Activated CD4-positive, alpha-beta T cell treated with anti-CD3 and anti-CD28 coated beads, Interleukin-2, amount 10 ng/mL, durations not matched to agents 24 days and 14 days (primary cell): ENCODE measurements around the gene APP. TPM values are rescaled to one million over a fixed set of nuclear protein-coding genes. Genes with fewer than 3 reads are reported as not detected.
"Not testable (repeated sequence)": the region's sequence is repeated elsewhere in the genome, so short reads cannot be mapped to it uniquely, and the experiment has no call there.

Source experiments
- DNase-seq: peaks from one replicate; pipeline ENCODE4 v3.0.0; 2022
- H3K27ac Mint-ChIP-seq: one replicate; pipeline ENCODE4 v1.8.0; 2022; ENCODE audit warnings: mild to moderate bottlenecking, mixed read lengths
- H3K27me3 Mint-ChIP-seq: one replicate; pipeline ENCODE4 v1.8.0; 2022; ENCODE audit warnings: mixed read lengths
- H3K36me3 Mint-ChIP-seq: one replicate; pipeline ENCODE4 v1.8.0; 2022; ENCODE audit warnings: low read depth, mild to moderate bottlenecking, mixed read lengths
- H3K4me1 Mint-ChIP-seq: one replicate; pipeline ENCODE4 v1.8.0; 2021; ENCODE audit warnings: mixed read lengths
- H3K4me3 Mint-ChIP-seq: one replicate; pipeline ENCODE4 v1.8.0; 2022; ENCODE audit warnings: mild to moderate bottlenecking, moderate library complexity, mixed read lengths
- H3K9me3 Mint-ChIP-seq: one replicate; pipeline ENCODE4 v1.8.0; 2021; ENCODE audit warnings: mixed read lengths
- intact Hi-C: fragments of 100-400 bp; cut with micrococcal nuclease; formaldehyde crosslinking; loops from one replicate; pipeline ENCODE4 v1.15.1; 2023
- total RNA-seq: library from RNA; stranded (reverse); gene quantifications from 2 replicates; pipeline ENCODE4 v1.2.3, GENCODE V29; 2022

APP gene
- total RNA-seq, 1 donor from 2014 or later: 81.3 TPM

DNA sequence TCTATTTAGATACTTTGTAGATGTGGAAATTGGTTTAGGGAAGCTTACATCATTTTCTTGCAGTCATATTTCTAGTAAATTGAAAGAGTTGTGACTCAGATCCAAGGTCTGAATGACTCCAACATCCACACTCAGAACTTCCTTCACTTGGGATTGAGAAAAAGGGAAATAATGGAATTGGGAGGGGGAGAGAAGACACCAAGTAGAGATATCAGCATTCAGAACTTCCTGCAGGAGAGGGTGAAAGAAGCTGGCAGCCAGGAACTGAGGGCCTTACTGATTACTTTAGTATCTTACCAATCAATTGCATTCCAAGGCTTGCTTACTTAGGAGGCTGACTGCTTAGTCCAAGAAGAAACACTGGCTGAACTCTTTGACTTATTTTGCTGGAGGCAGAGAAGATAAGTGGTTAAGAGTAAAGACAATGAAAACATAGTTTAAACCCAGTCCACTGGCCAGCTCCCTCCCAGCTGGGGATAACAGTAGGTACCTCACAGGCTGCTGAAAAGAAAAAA lies 21.7 kb downstream of the APP start:
- H3K27ac Mint-ChIP-seq: no peak overlapping the region
- H3K27me3 Mint-ChIP-seq: no peaks in the 10 kb centered on the region
- intact Hi-C loops: no loop called here
- H3K9me3 Mint-ChIP-seq: no peaks in the 10 kb centered on the region
- no peak for DNase-seq
- H3K4me3 Mint-ChIP-seq: no peak overlapping the region
- H3K36me3 Mint-ChIP-seq: peaks cover 3% of the 10 kb centered on the region
- H3K4me1 Mint-ChIP-seq: peaks cover 11% of the 10 kb centered on the region

DNA sequence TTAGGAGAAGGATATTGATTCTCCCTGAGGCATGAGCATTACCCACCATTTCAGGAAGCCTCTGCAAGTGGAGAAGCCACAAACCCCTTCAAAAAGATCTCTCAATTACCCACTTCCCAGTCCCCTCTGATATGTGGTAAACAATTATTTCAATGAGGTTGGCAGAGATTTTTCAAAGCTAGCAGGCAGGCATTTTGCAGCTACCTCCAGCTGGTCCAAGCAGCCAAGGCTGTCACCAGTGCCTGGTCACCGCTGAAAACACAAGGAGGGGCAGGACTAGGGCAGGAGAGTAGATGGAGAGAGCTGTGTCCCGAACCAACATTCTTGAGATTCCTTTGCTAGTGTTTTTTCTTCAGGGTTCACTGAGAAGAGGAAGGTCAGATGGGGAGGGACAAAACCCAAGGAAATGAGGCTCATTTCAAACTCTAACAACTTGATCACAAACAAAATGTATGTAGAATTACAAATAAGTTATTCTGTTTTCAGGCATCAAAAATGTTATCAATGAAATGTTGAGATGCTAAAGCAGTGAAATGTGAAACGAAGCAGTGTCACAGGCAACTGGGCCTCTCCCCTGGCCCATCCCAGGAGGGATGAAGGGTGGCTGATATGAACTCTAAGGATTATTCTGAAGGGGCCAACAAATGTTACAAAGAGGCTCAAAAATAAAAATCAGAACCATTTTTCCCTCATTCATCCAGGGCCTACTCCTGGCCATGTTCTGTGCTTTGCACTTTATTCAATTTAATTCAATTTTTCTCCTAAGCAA lies 22.3 kb downstream of the APP start:
- no peak overlapping the region for H3K4me3 Mint-ChIP-seq
- no peaks in the 10 kb centered on the region for H3K27me3 Mint-ChIP-seq
- no peak overlapping the region for H3K27ac Mint-ChIP-seq
- DNase-seq: no peak
- peaks cover 5% of the 10 kb centered on the region for H3K36me3 Mint-ChIP-seq
- intact Hi-C loops: no loop called here
- no peaks in the 10 kb centered on the region for H3K9me3 Mint-ChIP-seq
- H3K4me1 Mint-ChIP-seq: peaks cover 11% of the 10 kb centered on the region

DNA sequence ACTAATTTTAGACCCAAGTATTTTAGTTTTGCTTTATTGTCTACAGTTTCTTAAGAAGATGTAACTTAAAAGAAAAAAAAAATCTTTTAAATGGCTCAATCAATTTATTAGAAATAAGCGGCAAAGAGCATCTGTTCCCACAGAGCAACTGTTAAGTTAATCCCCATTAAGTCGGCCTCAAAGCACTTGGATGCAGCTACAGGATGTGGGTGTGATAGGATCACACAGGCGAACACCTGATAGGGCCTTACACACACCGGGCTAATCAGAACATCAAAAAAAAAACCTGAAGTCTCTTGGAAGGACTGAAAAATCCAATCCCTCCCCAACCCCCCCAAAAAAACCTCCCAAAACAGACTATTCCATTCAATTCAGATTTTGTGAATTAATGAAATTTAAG lies 23.0 kb downstream of the APP start:
- intact Hi-C loops: no loop called here
- Mint-ChIP-seq H3K4me3 (no peak overlapping the region), H3K36me3 (peaks cover 5% of the 10 kb centered on the region), H3K27me3 (no peaks in the 10 kb centered on the region), H3K4me1 (peaks cover 11% of the 10 kb centered on the region), H3K27ac (no peak overlapping the region), H3K9me3 (no peaks in the 10 kb centered on the region)
- no peak for DNase-seq

DNA sequence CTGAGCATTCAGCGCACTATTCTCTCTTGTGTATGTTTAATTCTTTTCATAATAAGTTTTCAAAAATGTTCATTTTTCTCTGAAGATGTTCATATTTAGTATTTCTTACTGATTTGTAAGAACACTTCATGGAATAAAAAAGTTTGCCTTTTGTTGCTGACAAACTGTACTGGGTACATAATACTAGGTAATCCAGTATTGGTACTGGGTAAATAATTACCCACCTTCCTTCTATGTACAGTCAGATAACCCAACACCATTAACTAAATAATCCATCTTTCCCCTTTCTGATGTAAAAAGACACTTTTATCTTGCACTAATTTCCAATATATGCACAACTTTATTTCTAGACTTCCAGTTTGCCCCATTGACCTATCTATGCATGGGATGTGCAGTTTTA lies 23.9 kb downstream of the APP start:
- Mint-ChIP-seq H3K36me3 (peaks cover 11% of the 10 kb centered on the region), H3K4me3 (no peak overlapping the region), H3K27ac (no peak overlapping the region), H3K4me1 (peaks cover 11% of the 10 kb centered on the region), H3K9me3 (no peaks in the 10 kb centered on the region), H3K27me3 (no peaks in the 10 kb centered on the region)
- DNase-seq: no peak
- intact Hi-C loops: no loop called here

DNA sequence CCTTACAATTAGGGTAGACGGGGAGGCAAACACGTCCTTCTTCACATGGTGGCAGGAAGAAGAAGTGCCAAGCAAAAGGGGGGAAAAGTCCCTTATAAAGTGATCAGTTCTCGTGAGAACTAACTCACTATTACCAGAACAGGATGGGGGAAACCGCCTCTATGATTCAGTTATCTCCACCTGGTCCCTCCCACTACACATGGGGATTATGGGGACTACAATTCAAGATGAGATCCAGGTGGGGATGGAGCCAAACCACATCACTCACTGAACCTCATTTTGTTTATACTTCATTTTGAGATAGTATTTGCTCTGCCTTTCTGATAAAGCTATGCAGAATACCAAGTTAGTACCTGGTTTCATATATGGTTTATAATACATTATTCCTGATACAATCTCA lies 26.5 kb downstream of the APP start:
- Mint-ChIP-seq H3K27ac (no peak overlapping the region), H3K36me3 (peaks cover 11% of the 10 kb centered on the region), H3K27me3 (no peaks in the 10 kb centered on the region), H3K4me1 (peaks cover 11% of the 10 kb centered on the region), H3K4me3 (no peak overlapping the region), H3K9me3 (no peaks in the 10 kb centered on the region)
- no peak for DNase-seq
- intact Hi-C loops: no loop called here

DNA sequence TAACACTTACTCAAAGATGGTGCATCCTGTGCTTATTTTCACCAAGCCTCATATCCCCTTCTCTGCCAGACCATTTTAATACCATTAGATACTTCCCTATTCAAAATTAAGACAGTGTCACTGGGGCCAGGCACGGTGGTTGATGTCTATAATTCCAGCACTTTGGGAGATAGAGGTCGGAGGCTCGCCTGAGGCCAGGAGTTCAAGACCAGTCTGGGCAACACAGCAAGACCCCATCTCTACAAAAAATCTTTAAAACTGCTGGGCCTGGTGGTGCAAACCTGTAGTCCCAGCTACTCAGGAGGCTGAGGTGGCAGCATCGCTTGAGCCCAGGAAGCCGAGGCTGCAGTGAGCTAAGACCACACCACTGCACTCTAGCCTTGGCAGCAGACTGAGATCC lies 28.2 kb downstream of the APP start:
- DNase-seq: no peak
- H3K9me3 Mint-ChIP-seq: no peaks in the 10 kb centered on the region
- no peaks in the 10 kb centered on the region for H3K27me3 Mint-ChIP-seq
- H3K36me3 Mint-ChIP-seq: peaks cover 11% of the 10 kb centered on the region
- H3K4me1 Mint-ChIP-seq: peaks cover 2% of the 10 kb centered on the region
- intact Hi-C loops: no loop called here
- H3K27ac Mint-ChIP-seq: no peak overlapping the region
- H3K4me3 Mint-ChIP-seq: no peak overlapping the region

DNA sequence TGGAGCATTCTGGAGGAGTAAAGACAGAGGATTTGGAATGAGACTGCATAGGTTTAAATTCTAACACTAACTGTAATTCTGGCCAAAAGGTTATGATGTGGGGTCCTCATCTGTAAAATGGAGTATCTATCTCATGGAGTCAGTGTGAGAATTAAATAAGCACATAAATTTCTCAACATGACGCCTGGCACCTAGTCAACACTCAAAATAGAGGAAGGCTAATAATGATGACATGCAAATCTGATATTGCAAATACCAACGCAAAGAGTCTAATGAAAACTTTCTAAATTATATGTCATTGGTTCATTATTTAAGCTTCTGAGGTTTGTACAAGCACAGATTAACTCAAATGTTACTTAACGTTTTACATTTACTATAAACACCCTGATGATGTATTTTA lies 29.6 kb downstream of the APP start:
- DNase-seq: no peak
- intact Hi-C loops: no loop called here
- Mint-ChIP-seq H3K4me1 (peaks cover 12% of the 10 kb centered on the region), H3K36me3 (peaks cover 11% of the 10 kb centered on the region), H3K27ac (no peak overlapping the region), H3K9me3 (no peaks in the 10 kb centered on the region), H3K27me3 (no peaks in the 10 kb centered on the region), H3K4me3 (no peak overlapping the region)

DNA sequence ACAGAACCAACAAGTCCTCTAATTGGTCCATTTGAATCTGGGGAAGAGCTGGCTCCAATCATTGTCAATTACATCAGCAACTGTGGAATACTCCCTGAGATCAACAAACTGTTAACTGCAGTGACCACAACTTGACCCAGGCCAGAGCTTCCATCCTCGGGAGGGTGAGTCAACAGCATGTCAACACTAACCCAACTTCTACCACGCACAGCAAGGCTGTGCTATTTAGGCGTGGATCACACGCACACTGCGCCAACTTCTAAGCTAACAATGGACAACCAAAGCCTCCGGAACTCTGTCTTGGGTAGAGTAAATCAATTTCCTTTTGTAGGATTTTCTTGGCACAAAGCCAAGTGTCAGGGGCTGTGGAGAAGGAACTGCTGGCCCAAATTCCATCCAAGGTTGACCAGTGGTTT lies 30.4 kb downstream of the APP start:
- Mint-ChIP-seq H3K9me3 (no peaks in the 10 kb centered on the region), H3K4me1 (peaks cover 12% of the 10 kb centered on the region), H3K36me3 (peaks cover 11% of the 10 kb centered on the region), H3K27me3 (no peaks in the 10 kb centered on the region), H3K4me3 (no peak overlapping the region), H3K27ac (no peak overlapping the region)
- DNase-seq: no peak
- intact Hi-C loops: no loop called here

DNA sequence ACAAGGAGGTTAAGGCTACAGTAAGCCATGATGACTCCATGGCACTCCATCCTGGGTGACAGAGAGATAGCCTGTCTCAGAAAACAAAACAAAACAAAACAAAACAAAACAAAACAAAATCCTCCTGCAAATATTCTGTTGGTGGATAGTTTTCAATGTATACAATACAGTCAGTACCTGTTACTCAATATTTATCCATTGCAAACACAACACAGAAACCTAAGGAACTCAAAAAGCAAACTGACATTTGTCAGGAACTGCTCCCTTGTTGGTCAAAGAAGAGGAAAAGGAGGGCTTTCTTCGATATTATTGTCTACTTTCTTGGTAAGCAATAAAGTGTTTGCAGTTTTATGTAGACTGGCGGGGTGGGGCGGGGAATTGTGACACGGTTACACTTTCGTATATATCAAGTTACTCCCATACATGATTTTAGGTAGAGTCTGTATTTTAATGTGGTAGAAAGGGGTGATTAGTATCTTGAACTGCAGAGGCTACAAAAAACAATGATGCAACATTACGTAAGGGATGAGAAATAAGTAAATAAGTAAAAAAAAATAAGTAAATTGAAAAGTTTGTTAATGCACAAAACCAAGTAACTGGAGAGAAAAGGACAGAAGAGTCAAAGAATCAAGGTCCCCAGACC lies 31.8 kb downstream of the APP start:
- intact Hi-C loops: no loop called here
- no peak overlapping the region for H3K27ac Mint-ChIP-seq
- peaks cover 12% of the 10 kb centered on the region for H3K4me1 Mint-ChIP-seq
- no peak for DNase-seq
- no peaks in the 10 kb centered on the region for H3K9me3 Mint-ChIP-seq
- peaks cover 6% of the 10 kb centered on the region for H3K36me3 Mint-ChIP-seq
- H3K4me3 Mint-ChIP-seq: no peak overlapping the region
- H3K27me3 Mint-ChIP-seq: no peaks in the 10 kb centered on the region

DNA sequence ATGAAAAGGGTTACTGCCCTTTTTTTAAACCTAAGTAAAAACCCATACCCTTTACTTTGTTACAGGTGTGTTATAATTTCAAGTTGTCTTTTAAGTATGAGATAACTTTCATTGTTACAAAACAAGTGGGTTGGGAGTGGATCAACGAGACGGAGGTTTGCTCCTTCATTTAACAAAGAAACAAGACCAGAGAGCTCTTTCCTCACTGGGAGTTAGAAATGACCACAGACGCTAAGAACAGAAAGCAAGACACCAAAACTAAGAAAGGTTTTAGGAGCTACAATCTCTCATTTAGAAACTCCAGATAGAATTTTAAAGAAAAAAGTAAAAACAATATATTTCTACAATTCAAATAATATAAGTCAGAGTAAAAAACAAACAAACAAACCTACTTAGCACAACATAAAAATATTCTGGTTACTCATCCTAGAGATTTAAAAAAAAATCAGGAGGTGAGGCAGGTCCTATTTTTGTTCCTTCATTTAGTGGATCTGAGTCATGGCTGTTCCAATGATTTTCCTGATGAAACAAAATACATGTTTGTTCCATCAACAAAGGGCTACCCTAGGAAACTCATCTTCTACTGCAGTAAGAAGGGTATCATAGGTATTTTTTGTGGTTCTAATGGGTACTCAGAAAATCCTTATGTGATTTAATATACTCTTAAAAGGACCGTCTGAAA lies 33.0 kb downstream of the APP start:
- peaks cover 6% of the 10 kb centered on the region for H3K36me3 Mint-ChIP-seq
- peaks cover 12% of the 10 kb centered on the region for H3K4me1 Mint-ChIP-seq
- H3K27me3 Mint-ChIP-seq: no peaks in the 10 kb centered on the region
- no peak for DNase-seq
- H3K4me3 Mint-ChIP-seq: no peak overlapping the region
- H3K9me3 Mint-ChIP-seq: no peaks in the 10 kb centered on the region
- intact Hi-C loops: no loop called here
- H3K27ac Mint-ChIP-seq: no peak overlapping the region

DNA sequence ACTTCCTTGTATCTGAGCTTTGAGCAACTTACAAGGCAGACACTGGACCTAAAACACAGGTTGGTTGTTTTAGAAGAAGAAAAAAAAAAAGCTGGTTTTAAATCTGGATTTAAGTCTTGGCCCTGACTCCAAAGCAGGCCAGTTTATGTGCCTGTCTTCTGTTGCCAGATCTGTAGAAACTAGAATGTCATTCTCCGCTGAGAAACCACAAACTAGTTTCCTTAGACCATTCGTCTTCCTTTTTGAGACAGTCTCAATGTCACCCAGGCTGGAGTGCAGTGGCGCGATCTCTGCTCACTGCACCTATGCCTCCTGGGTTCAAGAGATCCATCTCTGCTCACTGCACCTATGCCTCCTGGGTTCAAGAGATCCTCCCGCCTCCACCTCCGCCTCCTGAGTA lies 33.9 kb downstream of the APP start:
- intact Hi-C loops: no loop called here
- no peak overlapping the region for H3K27ac Mint-ChIP-seq
- H3K9me3 Mint-ChIP-seq: no peaks in the 10 kb centered on the region
- no peaks in the 10 kb centered on the region for H3K36me3 Mint-ChIP-seq
- H3K4me1 Mint-ChIP-seq: peaks cover 12% of the 10 kb centered on the region
- peak; percentile 69 for DNase-seq
- peak overlapping the region; percentile 13 for H3K4me3 Mint-ChIP-seq
- no peaks in the 10 kb centered on the region for H3K27me3 Mint-ChIP-seq

DNA sequence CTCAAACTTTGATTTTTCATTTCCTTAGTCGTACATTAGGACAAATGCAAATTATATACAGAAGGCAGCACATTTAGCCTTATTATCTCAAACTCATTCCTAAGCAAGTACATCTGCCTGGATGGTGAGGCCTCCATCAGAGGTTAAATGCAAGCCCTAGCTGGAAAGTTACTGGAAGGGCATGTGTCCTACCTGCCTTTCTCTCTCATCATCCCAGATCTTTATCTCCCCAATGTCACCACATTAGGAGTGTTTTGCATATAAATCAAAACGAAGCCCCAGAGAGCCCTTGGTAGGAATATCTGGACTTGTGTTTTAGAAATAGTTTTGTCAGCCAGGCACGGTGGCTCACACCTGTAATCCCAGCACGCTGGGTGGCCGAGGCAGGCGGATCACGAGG lies 35.0 kb downstream of the APP start:
- H3K27me3 Mint-ChIP-seq: no peaks in the 10 kb centered on the region
- no peak for DNase-seq
- H3K27ac Mint-ChIP-seq: no peak overlapping the region
- no peak overlapping the region for H3K4me3 Mint-ChIP-seq
- no peaks in the 10 kb centered on the region for H3K9me3 Mint-ChIP-seq
- H3K4me1 Mint-ChIP-seq: peaks cover 12% of the 10 kb centered on the region
- H3K36me3 Mint-ChIP-seq: no peaks in the 10 kb centered on the region
- intact Hi-C loops: no loop called here

DNA sequence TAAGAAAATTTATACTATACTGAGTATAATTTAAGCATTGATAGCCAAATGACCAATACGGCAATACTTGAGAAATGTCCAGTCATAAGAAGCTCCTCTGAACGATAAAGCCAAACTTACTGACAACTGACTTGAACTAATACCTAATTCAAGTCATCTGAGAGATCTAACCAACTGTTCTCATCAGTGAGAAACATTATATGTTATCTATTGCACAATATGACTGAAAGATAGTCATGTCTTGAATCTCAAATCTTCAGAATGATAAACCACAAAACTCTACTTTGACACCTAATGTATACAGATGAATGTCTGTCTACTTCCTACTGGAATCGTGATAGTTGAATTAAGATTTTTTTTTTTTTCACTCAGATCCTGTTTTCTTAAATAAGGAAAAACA lies 39.0 kb downstream of the APP start:
- H3K27me3 Mint-ChIP-seq: no peaks in the 10 kb centered on the region
- intact Hi-C loops: no loop called here
- H3K36me3 Mint-ChIP-seq: peaks cover 2% of the 10 kb centered on the region
- no peak overlapping the region for H3K27ac Mint-ChIP-seq
- peaks cover 3% of the 10 kb centered on the region for H3K4me1 Mint-ChIP-seq
- H3K4me3 Mint-ChIP-seq: no peak overlapping the region
- H3K9me3 Mint-ChIP-seq: no peaks in the 10 kb centered on the region
- DNase-seq: no peak

DNA sequence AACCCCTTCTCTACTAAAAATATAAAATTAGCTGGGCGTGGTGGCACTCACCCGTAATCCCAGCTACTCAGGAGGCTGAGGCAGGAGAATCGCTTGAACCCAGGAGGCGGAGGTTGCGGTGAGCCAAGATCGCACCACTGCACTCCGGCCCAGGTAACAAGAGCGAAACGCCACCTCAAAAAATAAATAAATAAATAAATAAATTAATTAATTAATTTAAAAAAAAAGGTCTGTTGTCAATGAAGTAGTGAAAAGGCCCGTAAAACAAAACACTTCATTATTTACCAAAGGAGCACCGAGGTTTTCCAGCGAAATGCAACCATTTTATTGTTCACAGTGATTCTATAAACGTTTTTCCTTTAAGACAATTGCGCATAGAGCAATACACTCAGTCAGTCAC lies 39.5 kb downstream of the APP start:
- intact Hi-C loops, H3K4me1 Mint-ChIP-seq, H3K27me3 Mint-ChIP-seq: not testable (repeated sequence)

More for the DNA sequence above, 39.5 kb downstream of the APP start:
- H3K9me3 Mint-ChIP-seq, H3K27ac Mint-ChIP-seq, H3K4me3 Mint-ChIP-seq, DNase-seq, H3K36me3 Mint-ChIP-seq: not testable (repeated sequence)
